GM19023 (cell line): ENCODE data around the gene MACROD2.

Experiments used
- ATAC-seq: cut with Tn5 transposase; IDR thresholded peaks from one replicate; pipeline ENCODE4 v1.9.1; 2021; ENCODE audit warnings: mild to moderate bottlenecking, moderate library complexity; ENCODE audit not compliant: unreplicated experiment

The MACROD2 gene

DNA sequence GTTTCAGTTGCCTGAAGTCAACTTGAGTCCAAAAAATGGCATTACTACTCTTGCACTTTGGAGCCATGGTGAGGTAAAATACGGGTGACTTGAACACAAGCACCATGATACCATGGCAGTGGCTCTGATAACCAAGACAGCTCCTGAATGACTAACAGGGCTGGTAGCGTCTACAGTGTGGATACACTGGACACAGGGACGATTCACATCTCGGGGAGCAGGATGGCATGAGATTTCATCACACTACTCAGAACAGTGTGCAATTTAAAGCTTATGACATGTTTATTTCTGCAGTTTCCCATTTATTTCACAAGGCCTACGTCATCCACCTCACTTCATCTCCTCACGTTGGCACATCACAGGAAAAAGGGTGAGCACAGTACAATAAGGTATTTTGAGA lies 1627.1 kb downstream of the MACROD2 start:
- ATAC-seq, result no peak

DNA sequence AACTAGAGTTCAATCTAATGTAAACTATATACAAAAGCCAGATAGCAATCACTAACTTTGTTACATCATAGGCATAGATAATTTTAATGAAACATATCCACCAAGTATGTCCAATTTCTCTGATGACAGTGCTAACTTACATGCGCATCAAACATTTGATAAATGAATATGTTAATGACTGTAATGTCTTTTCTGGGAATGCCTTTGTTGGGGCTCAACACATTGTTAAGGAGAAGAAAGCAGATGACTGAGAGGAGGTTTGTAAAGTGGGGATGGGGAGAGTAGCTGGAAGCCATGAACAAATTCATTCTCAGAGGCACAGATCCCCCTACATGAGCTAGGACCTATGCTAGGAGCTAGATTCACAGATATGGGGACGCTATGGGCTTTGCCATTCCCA lies 1627.9 kb downstream of the MACROD2 start:
- no peak for ATAC-seq

DNA sequence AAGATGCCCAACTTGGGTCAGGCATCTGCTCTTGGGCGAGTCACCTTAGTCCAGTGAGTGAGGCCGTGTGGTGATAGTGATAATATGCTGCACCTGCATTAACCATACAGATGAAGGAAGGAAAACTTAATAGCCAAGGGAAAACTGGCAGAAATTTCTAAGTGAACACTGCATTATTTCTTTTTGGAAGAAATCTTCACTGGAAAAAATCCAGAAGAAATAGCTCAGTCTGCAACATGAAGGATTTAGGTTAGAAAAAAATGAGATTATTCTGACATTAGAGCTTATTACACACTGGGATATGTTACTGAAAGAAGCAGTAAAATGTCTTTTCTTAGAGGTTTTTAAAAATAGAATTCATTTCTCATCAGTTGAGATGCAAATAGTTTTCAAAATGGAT lies 1630.7 kb downstream of the MACROD2 start:
- ATAC-seq, result no peak

DNA sequence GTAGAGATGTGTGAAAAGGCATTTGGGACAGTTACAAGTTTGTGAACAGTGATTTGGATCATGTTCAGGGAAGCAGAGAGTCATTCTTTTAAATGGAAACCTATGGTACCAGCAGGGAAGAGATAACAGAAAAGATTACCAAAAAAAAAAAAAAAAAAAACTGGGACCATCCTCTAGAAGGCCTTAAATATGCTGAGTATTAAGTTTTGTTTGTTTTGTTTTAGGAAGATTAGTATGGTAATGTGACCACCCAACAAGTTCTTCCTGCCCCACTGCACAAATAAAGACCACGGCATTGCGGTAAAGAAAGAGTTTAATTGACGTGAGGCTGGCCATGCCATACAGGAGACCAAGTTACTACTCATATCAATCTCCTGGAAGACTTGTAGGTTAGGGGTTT lies 1631.8 kb downstream of the MACROD2 start:
- ATAC-seq, result no peak

DNA sequence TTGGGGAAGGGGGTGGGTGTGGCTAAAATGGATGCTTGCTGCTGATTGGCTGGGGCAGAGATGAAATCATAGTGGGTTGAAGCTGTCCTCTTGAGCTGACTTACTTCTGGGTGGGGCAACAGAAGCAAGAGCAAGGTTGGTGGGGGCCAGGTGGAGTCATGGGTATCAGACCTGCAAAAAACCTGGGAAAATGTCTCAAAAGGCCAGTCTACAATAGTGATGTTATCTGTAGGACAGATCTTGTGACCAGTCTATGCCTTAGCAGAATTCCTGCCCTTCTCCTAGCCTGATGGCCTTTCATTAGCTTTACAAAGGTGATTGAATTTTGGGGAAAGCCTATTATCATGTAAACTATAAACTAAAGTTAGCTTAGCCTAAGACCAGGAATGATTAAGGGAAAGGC lies 1632.2 kb downstream of the MACROD2 start:
- no peak for ATAC-seq

DNA sequence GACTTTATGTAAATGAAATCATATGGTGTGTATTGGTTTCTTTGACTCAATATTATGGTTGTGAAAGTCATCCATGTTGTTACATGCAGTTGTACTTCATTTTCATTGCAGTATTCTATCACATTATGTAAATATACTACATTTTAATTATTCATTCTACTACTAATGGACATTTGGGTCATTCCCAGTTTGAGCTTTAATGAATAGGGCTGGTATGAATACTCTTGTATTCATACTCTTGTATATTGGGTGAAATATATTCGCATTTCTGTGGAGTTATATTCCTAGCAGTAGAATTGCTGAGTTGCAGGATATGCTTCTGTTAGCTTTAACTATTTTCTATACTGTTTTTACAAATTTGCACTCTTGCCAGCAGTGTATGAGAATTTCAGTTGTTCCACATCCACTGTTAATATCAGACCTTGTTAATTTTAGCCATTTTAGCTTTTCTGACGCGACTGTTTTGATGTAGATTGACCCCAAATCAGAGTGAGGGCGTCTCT lies 1633.6 kb downstream of the MACROD2 start:
- no peak for ATAC-seq

DNA sequence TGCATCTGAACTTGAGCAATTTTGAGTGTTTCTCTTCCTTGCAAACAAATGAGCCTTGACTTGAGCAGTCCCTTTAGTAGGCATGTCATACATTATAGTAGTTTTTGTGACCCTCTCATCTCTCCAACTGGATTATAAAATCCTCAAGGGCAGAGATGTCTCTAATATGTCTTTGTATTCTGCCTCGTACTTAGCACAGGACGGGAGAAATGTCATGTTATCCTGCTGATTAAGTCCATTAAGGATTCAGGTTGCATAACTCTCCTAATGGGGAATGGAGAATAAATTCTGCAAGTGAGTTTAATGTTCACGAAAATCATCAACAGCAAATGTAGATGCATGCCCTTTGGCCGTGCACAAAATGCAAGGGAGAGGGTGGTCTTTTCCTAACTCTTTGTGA lies 1635.0 kb downstream of the MACROD2 start:
- ATAC-seq, result no peak

DNA sequence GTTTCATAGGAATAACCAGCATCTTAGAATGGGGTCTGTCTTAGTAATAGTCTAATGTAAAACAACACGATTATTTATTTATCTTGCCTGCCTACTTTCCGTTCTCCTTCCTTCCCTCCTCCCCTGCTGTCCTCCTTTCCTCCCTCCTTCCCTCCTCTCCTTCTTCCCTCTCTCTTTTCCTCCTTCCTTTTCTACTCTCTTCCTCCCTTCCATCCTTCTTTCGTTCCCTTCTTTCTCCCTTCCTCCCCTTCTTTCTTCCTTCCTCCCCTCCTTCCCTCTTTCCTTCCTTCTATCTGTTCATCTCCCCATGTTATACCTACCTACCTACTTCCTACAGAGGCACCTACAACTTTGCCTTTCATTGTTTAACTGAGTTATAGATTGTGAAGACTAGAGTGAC lies 1637.4 kb downstream of the MACROD2 start:
- ATAC-seq, result no peak

DNA sequence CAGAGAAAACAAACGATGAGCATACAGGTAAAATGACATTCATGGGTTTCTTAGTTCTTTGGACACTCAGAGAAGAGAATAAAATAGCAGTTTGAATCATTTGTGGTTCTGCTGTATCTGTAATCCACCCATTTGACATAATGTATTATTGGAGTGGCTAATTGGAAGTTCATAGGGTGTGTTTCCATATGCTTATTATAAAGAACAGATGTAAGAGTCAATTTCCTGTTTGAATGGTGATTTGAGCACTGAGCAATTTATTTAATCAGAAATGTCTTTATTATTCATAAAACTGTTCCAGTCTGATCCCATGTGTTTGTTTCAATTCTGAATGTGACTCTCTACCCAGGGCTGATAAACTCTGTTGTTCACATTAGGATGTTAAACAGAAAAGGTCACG lies 1638.8 kb downstream of the MACROD2 start:
- ATAC-seq, result no peak

DNA sequence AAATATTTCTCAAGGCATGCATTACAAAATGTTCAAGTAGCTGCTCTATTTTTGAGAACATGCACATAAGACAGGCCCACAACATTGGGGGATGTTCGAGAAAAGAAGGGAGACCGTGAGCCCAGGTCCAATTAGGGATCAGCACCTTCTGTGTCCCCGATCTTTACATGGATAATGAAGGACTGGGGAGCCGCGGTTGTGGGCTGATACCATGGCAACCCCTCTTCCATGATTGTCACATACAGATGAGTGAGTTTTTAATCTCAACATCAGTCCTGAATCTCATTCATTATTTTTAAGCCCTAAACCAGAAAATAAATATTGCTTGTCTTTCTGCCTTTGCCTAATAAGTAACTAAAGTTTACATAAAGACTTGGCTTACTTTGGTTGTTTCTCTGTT lies 1642.2 kb downstream of the MACROD2 start:
- ATAC-seq, result no peak

DNA sequence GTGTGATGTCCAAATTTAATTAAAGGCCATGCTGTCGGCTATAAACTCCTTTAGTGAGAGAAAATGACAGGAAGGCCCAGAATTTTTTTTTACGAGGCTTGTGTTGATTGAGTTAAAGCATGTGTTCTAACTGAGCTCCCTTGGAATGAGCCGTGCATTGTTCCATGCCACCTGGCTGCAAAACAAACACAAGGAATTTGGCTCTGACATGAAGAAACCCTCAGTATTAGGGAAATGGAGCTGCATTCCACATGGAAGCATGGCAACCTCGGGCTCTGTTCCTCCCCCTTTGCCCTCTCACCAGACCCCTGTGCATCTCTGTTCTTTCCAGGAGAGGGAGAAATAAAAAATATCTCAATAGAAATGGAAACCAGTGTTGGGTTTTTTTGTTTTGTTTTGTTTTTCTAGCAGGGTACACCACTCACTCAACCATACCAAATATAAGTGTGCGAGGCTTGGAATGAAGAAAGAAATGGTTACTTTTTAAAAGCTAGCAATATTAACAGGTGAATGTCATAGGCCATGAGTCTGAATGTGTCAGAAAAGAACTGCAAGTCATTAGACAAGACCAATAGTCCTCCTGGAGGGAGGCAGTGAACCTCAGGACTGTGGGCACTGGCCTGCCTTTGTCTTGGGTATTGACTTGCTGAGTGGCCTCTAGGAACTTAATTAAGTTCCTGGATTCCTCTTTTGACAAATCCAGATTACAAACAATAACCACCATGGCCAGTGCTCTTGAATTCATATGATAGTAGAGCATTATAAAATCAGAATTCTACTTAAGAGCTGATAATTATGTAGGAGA lies 1642.8 kb downstream of the MACROD2 start:
- no peak for ATAC-seq

DNA sequence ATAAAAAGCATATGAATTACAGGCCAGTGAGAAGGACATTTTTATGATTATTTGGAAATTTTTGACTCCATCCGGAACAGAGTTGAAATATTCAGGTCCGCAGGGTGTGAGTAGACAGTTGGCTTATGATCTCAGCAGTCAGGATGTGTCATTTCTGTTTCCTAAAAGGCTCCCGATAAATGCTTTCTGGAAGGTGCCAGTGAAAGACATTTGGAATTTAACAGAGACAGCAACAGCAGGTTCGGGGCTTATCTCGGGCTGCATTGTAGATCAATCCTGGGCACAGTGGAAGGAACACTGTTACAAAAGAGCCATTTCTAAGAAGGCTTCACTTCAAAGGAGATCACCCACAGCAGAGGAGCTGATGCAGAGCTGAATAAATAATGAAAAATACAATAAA lies 1643.5 kb downstream of the MACROD2 start:
- ATAC-seq, result no peak

DNA sequence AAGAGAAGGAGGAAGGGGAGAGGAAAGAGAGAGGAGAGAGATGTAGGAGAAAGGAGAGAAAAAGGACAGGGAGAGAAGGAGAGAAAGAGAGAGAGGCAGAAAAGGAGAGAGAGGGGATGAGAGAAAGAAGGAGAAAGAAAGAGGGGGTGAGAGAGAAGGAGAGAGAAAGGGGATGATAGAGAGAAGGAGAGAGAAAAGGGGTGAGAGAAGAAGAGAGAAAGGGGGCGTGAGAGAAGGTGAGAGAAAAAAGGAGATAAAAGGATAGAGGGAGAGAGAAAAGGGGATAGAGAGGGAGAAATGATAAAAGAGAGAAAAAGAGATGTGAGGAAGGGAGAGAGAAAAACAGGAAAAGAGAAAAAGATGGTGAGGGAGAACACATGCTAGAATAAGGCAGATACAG lies 1644.5 kb downstream of the MACROD2 start:
- ATAC-seq, result no peak

DNA sequence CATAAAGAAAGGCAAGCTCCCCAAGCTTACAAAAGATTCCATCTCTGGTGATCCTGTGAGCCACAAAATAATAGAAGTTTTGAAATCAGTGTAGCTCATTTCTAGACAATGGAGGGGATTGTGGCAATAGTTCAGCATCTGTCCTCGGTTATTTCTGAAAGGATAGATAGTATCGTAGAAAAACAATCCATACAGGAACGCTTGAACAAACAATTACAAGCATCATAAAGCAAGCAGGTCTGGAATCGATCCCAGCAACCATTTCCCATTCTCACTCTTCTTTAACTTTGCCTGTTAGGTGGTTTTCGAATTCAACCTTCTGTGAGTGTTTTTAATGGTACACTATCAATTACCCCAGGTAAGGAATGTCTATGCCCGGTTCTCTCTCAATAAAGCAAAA lies 1646.8 kb downstream of the MACROD2 start:
- ATAC-seq, result no peak

DNA sequence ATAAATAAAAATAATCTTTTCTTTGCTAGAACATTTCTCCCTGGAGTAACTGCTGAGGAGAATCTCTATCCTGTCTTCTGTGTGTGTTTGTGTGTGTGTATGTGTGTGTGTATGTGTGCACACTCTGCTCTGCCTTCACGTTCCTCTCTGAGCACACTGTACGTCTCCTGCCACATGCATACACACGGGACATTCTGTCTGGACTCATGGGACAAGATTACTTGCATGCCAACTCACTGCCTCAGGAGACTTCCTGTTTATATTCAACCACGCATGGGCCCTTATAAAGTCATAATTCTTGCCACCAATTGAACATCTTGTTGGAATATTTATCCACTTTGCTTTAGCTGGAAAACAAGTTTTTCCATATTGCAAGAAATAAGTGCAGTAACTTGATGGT lies 1647.4 kb downstream of the MACROD2 start:
- no peak for ATAC-seq

DNA sequence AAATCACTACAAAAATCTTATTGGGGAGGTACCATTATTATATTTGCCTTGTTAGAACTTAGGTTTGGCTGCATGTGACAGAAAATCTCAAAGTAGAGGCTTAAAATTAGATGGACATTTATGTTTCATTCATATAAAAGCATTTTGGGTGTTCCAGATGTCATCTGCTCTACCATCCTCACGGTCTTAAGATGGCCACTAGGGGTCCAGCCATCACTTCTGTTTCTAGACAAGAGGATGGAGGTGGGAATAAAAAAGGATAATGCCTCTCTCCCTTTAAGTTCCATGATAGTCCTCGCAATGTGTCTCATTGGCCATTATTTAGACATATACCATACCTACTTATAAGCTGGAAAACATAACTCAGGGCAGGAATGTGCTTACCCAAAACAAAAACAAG lies 1648.4 kb downstream of the MACROD2 start:
- ATAC-seq, result no peak

DNA sequence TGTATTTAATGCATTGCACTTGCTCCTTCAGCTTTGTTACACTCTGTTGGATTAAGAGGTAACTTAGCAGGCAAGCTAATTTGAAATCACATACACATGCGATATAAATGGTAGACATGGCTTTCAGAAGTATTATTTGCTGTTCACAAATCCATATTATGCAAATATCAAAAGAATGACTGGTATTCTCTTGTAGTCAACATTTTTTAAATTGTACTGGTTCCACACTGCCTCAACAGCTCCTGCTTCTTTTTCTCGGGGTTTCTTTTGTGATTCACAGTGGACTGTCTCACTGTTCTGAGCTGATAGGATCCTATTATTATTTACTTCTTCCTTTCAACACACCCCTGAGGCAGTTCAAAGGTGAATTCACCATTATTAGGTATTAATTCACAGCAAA lies 1650.5 kb downstream of the MACROD2 start:
- ATAC-seq, result no peak

DNA sequence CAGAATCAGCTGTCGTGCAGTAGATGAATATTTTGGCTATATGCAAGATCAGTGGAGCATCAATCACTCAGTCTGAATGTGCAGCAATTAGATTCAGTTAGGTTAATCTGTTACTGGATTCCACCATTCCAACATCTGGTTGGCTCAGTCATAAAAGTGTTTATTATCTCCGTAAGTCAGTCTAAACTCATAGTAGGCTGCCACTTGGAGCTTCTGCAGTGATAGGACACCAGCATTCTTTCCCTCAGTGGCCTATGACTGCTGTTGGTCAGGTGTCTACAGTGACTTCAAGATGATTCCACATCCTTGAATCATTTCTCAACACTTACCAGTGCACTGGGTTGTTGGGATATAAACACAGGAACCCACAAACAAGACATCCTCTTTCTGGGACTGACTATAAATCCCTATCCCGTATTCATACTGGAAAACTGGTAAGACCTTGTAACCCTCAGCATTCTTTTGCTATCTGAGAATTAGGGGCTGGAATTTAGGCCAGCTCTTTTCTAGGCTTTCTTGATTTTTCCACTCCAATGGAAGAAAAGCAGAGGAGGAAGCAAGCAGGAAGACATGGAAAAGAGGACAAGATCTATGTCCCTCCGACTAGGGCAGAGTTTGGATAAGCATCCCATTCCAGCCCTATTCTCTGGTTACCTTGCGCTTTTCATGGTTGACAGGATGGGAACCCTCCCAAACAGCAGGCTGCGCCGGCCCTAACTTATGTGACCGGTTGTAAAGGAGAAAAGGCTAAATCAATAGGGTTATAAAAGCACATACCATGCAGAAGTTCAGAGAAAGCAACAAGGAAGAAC lies 1658.3 kb downstream of the MACROD2 start:
- no peak for ATAC-seq

DNA sequence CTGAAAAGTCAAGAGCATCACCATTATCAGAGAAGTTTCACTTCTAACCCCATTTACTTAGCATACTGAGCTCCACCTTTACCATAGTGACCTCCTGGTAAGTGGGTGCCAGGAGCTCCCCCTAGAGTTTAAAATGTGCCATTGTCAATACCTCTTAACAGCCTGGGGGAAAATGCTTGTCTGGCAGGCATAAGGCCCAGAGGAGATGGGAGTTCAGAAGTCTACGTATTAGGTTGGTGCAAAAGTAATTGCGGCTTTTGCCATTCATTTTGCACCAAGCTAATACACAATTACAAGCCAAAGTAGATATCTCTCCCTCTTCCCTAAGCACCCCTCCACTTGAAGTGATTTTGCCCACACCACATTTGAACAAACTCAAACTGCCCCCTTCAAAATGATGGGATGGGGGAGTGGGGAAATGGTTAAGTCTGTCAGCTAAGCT lies 1658.9 kb downstream of the MACROD2 start:
- ATAC-seq, result peak; percentile 99

DNA sequence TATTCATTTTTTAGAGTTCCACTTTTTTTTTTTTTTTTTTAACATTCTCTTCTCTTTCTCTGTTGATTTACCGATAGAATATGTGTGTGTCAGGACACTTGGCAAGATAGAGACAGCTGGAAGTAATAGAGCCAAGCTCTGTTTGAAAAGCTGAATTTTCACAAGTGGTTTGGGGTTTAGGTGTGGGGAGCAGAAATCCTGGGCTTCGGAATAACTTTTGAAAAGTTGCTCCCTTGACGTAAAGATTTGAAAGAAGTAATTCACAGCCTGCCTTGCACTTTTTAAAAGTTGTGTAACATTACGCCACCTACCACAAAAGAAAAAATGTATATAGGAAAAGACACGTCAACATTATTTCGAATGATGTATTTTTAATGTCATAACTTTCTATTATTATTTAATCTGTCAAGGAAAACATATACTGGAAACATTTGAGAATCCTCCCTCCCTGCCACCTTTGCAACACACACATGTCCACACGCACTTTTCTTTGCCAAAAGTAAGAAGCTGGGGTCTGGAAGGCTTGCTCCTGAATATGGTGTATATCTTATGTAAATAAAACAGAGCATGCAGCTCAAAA lies 1660.1 kb downstream of the MACROD2 start:
- ATAC-seq, result no peak

DNA sequence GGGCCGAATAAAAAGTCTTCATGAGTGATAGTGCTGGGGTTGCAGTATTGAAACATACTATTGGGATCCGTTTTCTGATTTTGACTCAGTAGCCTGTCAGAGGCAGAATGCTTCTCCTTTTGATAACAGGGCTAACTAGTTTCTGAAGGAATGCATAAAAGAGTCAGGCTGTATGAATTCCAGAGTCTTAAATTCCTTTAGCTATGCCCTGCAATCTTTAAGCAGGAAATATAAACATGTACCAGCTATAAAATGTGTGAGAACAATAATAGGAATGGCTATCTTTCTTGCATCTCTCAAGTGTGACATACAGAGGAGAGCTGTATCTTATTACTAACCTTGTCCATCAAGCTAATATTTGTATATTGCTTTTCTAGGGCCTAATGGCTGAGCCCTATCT lies 1660.8 kb downstream of the MACROD2 start:
- ATAC-seq, result no peak

DNA sequence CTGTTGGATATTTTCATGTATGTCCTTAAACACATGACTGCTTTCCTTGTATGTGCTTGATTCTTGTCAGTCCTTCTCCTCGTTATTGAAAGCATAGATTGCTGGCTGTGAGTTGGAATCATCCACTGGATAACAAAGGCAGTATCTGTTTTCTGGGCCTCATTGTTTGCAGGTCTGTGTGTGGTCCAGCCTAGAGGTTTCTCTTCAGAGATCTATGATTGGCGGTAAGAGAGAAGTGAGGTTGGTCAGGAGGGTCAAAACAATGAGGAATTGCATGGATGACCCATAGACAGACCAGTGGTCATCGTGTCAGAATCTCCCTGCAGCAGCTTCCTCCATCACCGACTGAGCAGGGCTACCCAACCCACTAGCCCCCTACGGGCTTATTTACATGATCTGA lies 1663.0 kb downstream of the MACROD2 start:
- ATAC-seq, result no peak
